ENCODE data around the gene PSMB10.
"Not testable (repeated sequence)": the region's sequence is repeated elsewhere in the genome, so short reads cannot be mapped to it uniquely, and the experiment has no call there.

The PSMB10 gene

DNA sequence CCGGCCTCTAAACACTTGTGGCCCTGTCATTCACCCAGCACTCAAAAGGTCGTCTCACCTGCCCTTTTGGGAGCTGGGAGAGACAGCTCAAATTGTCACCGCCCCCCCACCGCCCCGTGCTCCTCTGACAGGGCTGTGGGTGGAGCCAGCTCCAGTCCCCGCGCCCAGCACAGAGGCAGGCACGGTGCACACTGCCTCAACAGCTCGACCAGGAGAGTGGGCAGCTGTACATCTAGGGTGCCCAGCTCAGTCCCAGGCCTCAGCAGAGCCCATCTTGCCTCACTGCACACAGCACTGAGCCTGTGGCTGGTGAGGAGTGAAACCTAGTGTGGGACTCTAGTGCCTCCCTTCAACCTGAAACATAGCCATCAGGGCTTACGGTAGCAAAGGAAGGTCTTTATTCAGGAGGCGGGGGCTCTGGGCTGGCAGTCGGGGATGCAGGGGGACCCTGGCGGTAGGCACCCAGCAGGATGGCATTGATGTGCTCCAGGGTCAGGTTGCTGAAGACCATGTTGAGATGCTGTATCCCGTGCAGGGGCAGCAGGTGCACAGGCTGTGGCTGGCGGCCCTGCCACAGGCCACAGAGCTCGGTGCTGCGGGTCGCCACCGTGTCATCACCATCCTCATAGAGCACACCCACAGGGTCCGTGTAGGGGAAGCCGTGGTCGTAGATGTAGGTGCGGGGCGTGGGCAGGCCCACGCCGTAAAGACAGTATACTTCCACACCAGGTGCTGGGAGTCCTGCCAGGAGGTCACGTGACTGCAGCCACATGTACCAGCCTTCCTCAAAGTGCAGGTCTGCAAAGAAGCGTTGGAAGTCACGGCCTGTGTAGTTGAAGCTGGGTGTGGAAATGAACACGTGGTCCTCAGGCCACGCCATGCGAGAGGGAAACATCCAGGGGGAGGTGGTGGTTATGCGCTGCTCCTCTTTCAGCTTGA, 3.1 kb upstream of the PSMB10 start:
- H3K4me3 ChIP-seq (ENCODE audit: low read depth, low read length): no peak overlapping the region
- TF ChIP-seq, protein P1, sequence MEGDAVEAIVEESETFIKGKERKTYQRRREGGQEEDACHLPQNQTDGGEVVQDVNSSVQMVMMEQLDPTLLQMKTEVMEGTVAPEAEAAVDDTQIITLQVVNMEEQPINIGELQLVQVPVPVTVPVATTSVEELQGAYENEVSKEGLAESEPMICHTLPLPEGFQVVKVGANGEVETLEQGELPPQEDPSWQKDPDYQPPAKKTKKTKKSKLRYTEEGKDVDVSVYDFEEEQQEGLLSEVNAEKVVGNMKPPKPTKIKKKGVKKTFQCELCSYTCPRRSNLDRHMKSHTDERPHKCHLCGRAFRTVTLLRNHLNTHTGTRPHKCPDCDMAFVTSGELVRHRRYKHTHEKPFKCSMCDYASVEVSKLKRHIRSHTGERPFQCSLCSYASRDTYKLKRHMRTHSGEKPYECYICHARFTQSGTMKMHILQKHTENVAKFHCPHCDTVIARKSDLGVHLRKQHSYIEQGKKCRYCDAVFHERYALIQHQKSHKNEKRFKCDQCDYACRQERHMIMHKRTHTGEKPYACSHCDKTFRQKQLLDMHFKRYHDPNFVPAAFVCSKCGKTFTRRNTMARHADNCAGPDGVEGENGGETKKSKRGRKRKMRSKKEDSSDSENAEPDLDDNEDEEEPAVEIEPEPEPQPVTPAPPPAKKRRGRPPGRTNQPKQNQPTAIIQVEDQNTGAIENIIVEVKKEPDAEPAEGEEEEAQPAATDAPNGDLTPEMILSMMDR (IDR thresholded peaks at IDR 0.05; ENCODE audit: low read depth, low read length): no peak

DNA sequence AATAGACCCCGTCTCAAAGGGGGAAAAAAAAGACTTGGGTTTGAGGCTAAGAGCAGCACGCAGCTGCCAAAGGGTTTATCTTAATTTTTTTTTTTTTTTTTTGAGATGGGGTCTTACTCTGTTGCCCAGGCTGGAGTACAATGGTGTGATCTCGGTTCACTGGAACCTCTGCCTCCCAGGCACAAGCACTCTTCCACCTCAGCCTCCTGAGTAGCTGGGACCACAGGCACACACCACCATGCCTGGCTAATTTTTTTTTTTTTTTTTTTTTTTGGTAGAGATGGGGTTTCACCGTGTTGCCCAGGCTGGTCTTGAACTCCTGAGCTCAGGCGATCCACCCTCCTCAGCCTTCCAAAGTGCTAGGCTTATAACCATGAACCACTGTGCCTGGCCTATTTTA, 1.1 kb upstream of the PSMB10 start:
- H3K4me3 ChIP-seq (ENCODE audit: low read depth, low read length): not testable (repeated sequence)

DNA sequence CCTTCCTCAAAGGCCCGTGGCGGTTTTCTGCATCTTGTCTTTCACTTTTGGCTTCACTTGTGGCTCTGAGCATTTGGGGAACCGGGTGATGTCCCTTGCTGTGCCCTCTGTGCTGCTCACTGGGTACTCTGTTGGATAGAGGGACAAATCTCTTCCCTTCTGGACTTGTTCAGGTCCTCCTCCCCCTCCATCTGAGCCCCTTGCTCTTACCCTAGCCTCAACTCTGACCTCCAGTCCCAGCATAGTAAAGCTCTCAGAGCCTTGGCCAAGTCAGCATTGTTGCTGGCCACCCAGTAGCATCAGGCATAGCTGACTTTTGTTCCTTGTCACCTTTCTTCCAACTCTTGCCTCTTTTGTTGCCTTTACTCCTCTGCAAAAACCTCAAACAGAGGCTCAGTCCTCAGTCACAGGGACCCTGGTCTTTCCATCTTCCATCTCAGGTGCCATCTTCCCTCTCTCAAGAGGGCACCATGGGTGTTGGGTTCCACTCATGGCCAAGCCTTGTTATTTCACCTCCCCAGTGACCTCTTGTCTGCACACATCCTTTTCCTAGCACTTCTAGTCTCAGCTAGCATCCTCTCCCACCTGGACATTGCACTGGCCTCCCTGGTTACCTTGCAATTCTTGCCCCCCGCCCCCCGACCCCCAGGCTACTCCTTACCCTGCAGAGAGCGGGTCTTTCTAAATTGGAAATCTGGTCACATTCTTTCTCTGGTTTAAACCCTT, 393 bp upstream of the PSMB10 start:
- peak overlapping the region; percentile 85 for H3K4me3 ChIP-seq (ENCODE audit: low read depth, low read length)
- TF ChIP-seq, protein P1 (IDR thresholded peaks at IDR 0.05; ENCODE audit: low read depth, low read length): no peak

DNA sequence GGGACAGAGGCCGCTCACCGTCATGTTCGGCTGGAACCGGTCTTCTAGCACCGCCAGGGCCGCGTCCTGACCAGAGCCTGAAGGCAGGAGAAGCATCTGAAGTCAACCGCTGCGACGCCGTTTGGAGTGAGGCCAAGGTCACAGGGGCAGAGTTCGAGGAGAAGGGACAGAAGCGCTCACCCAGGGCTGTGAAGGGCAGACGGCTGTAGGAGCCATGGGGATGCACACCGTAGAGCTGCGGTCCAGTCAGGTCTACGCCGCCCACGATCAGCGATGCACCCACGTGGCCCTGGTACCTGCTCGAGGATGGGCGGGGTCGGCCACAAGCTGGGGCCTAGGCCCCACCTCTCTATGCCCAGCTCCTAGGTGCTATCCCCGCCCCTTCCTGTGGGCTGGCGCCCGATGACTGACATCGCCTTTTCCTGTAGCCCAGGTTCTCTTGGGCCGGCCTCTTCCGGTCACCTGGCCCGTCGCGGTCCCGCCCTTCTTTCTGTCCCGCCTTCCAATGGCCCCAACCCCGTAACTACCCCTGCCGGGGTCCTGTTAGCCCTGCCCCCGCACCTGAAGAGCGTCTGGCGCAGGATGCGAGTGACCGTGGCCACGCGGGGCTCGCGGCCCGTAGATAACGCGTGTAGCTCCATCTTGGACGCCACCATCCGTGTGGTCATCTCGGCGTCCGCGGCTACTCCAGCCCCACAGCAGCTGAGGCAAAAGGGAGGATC, 1.1 kb downstream of the PSMB10 start:
- TF ChIP-seq, protein P1 (IDR thresholded peaks at IDR 0.05; ENCODE audit: low read depth, low read length): no peak

DNA sequence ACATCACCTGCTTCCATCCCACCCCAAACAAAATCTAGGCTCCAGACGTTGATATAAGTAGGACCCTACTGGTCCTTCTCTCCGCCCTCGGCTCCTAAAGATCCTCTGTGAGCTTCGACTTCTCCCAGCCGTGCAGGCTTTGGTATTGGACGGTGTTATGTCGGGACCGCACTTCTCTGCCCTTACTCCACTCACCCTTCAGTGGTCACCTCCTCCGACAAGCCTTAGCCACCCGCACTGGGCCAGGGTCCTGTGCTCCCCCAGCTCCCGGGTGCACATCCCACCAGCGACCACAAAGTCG, 1.6 kb downstream of the PSMB10 start:
- H3K4me3 ChIP-seq (ENCODE audit: low read depth, low read length): peak overlapping the region; percentile 85
- TF ChIP-seq, protein P1 (IDR thresholded peaks at IDR 0.05; ENCODE audit: low read depth, low read length): no peak

More for the DNA sequence above, 1.1 kb downstream of the PSMB10 start:
- H3K4me3 ChIP-seq (ENCODE audit: low read depth, low read length): peak overlapping the region; percentile 85

DNA sequence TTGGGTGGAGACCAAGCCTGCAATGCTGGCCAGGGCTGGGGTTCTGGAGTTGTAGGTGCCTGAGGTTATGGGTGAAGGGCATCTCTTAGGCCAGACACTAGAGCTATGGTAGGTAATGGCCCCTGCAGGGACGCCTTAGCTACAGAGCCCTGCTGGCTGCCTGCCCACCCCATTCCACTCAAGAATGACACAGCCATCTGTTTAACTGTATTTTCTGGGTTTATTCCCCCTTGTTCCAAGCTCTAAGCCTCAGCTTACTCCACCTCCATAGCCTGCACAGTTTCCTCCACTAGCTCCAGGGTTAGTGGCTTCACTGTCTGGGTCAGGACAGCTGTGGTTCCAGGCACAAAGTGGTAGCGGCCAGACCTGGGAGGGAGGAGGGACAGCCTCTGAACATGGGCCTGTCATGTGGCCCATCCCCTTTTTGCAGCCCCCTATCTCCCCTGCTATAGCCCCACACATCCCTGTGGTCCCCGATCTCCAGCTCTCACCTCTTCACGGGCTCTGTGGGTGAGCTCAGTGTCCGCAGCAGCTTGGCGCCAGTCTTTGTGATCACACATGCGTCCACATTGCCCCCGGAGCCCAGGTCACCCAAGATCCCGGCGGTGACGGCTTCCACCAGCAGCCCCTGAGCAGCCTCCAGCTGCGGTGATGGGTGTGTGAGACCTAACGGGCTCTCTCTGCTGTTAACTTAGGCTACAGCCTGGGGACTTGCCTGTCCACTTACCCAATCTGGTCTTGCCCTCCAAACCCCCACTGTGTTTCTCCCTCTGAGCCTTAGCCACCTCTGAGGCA, 2.1 kb downstream of the PSMB10 start:
- TF ChIP-seq, protein P1 (IDR thresholded peaks at IDR 0.05; ENCODE audit: low read depth, low read length): no peak
- H3K4me3 ChIP-seq (ENCODE audit: low read depth, low read length): peak overlapping the region; percentile 85; the same call in 1 of the 2 replicates

DNA sequence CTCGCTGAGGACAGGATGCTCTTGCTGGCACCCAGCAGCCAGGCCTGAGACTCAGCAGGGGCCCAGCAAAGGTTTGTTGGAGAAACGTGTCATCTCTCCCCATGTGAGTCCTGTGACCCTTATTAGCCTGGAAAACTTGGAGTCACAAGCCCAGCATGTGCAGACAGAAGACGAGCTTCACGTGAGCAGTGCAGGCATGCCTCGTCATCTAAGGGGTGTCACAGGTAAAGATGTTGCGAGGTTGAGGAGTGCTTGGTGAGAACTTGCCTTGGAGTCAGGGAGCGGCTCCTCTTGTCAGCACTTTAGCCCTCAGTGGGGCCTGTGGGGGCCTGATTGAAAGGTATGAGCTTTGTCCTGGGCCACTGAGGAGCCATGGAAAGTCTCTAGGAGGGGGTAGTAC, 2.8 kb downstream of the PSMB10 start:
- TF ChIP-seq, protein P1 (IDR thresholded peaks at IDR 0.05; ENCODE audit: low read depth, low read length): no peak
- no peak overlapping the region for H3K4me3 ChIP-seq (ENCODE audit: low read depth, low read length)
